ENCODE measurements around the gene LRRC61.
"Not testable (repeated sequence)": the region's sequence is repeated elsewhere in the genome, so short reads cannot be mapped to it uniquely, and the experiment has no call there.

LRRC61 gene

GRCh38 chr7:150383710-150384397, 60.7 kb downstream of the LRRC61 start:
- no peak for DNase-seq (ENCODE audit: low spot score)

- no peak for DNase-seq (ENCODE audit: low spot score)
Observed at GRCh38 chr7:150384406-150385301, 61.5 kb downstream of the LRRC61 start.

- no peak for DNase-seq (ENCODE audit: low spot score)
Observed at GRCh38 chr7:150385302-150385723, 62.2 kb downstream of the LRRC61 start.

- not testable (repeated sequence) for DNase-seq (ENCODE audit: low spot score)
Observed at GRCh38 chr7:150385884-150386283, 62.7 kb downstream of the LRRC61 start.
